ENCODE results near the gene PRR19.
A peak's percentile ranks its signal among the peaks of the same experiment; 100 is the strongest.
"Not testable (repeated sequence)": the region's sequence is repeated elsewhere in the genome, so short reads cannot be mapped to it uniquely, and the experiment has no call there.

The PRR19 gene, protein sequence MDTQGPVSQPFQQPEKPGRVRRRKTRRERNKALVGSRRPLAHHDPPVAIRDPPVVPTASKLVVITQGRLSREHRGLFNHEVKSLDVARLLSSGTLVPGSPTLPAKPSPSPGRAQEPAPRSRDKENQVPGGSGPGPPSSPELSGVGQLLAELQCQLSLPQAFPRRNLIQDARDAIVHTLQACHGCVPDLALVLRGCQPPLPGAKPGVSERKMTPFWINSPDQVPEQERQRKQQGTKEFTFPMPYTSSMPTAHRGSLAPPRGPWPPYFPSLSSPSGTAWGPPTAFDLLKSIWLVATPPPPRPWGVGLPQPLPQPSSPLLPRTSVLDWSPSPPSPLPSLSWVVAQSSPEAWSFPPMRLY

DNA sequence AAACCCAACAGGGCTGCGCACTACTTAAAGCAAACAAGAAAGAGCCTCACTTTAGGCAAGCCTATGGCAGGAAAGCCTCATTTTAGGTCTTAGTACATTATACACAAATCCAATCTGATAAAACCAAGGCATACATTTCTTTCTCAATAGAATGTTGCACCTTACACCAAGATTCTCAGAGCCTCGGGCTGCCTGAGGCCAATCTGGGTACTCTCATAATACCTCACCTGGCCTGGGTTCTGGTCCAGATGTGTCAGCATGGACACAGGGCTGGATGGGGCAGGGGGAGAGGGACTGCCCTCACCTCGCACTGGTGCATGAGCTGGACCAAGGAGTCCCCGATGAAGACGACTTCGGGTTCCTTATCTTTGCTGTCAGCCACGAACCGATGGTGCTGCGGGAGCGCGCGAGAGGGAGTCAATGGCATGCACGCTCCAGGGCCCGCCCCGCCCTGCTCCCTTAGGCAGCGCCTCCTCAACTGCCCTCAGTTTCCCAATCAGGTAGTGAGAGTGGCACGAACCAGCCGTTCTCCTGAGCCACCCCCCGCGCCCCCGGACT lies at the start of gene PRR19:
Gene PRR19 (plus strand): TSS at position 487 of the 558 bp plus-strand sequence. CDS start 7,453 bp downstream, outside the sequence.
- no peak for DNase-seq

GRCh38 chr19:42252365-42253244 lies 49.3 kb upstream of the PRR19 start:
- DNase-seq: no peak

GRCh38 chr19:42253245-42254088 lies 48.5 kb upstream of the PRR19 start:
- DNase-seq: no peak

DNA sequence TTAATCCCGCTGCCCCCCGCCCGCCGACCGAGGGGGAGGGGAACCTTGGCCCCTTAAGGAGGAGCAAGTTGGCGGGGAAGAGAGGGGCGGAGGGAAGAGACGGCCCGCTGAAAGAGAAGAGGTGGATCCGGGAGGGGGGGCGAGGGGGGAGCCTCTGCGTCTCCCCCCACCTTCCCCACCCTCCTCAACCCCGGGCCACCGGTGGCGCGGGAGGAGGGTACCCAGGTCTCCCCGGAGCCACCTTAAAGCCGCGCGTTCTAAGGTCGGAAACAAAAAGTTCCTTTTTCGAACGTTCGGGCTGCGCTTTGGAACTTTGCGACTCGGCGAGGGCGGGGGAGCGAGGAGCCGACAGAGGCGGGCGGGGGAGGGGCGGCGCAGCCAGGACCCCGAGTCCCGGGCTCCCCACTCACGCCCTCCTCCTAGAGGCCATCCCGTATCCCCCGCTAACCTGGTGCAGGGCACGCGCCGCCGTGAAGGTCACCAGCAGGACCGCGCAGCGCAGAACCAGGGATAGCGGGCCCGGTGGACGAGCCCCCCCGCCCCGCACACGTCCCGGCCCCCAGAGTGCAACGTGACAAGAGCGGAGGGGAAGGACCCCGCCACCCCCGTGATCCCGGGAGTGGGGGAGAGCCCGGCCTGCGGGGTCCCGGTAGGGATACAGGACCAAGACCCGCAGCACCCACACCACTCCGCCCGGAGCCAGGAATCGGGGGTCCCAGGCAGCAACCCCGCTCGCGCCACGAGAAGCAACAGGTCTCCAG lies 47.7 kb upstream of the PRR19 start:
- no peak for DNase-seq

GRCh38 chr19:42254850-42255765 lies 46.8 kb upstream of the PRR19 start, which contains the start of gene ERF:
TSS of gene ERF (minus strand) at chr19:42255128. CDS start at chr19:42254999, 129 bp downstream.
- DNase-seq: peak; percentile 70

DNA sequence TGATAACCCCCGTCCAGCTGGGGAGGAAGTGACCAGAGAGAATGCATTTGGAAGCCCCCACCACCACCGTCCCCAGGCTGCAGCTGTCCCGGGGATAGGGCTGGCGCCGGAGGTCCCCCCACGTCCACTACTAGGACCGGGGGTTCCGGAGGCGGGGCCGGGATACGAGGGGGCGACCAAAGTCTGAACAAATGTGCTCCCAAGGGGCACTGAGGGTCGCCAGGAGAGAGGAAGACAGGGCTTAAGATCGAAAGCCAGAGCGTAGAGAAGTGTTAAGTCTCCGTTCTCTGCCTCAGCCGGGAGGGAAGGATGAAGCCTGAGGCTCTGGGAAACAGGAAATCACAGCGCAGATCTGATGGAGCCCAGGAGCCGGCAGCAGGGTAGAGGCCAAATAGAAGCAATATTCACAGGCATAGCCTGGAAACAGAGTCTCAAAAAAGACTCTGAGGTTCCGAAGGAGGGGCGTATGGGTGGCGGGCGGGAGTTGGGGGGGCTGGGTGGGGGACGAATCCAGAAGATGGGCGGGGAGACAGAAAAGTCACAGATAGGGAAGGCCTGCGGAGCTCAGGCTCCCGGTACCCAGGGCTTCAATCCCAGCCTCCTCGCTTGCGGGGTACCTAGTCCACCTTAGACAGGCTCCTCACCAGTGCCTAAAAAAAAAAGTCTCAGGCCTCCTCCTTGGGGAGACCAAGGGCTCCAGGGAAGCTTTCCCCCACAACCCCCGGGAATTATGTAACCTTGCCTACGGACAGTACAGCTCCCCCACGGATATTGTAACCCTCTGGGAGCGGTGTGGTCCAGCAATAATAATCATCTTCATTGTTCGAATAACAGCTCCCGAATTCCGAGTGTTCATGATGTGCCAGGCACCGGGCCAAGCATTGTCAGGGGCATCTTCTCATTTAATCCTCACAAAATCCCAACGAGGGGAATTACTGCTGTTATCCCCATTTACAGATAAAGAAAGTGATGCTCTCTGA lies 45.9 kb upstream of the PRR19 start:
- peak; percentile 43 for DNase-seq

DNA sequence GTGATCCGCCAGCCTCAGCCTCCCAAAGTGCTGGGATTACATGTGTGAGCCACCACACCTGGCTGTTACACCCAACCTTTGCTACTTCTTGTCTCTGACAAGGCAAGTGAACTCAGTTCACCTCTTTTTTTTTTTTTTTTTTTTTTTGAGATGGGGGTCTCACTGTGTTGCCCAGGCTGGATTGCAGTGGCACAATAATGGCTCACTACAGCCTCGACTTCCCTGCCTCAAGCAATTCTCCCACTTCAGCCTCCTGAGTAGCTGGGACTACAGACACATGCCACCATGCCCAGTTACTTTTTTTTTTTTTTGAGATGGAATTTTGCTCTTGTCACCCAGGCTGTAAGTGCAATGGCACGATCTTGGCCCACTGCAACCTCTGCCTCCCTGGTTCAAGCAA lies 44.1 kb upstream of the PRR19 start:
- not testable (repeated sequence) for DNase-seq

GRCh38 chr19:42261763-42262162 lies 40.2 kb upstream of the PRR19 start:
- no peak for DNase-seq

- DNase-seq: not testable (repeated sequence)
Measured at GRCh38 chr19:42266105-42266504, 35.8 kb upstream of the PRR19 start.

DNA sequence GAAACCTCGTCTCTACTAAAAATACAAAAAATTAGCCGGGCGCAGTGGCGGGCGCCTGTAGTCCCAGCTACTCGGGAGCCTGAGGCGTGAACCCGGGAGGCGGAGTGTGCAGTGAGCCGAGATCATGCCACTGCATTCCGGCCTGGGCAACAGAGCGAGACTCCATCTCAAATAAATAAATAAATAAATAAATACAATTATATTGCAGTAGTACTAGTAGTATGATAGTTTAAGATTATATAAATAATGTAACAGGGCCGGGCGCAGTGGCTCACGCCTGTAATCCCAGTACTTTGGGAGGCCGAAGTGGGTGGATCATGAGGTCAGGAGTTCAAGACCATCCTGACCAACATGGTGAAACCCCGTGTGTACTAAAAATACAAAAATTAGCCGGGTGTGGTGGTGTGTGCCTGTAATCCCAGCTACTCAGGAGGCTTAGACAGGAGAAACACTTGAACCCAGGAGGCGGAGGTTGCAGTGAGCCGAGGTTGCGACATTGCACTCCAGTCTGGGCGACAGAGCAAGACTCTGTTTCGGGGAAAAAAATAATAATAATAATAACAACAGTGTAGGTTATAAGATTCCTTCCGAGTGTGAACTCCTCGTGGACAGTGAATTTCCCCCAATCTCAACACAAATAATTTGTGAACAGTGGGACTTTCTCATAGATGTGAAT lies 34.9 kb upstream of the PRR19 start:
- DNase-seq: not testable (repeated sequence)

DNA sequence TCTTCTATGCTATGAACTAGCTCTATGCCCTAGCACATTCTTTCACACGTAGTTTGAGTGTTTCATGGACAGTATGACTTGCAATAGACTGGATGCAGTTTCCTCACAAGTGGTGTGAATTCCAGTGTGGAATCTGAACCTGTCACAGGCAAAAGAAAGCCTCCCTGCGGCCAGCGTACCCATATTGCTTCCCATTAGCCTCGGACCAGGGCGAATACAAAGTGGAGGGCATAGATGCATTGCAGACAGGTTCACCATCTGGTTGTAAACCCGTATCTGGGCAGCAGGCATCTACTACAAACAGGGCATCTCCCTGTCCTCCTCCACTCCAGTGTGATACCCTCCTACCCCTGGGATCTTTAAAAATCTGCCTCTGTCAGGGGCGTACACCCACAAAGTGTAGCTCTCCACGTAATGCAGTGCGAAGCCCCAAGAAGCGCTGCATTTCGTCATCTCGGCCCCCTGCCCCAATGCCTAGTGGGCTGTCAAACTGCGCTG lies 34.2 kb upstream of the PRR19 start:
- no peak for DNase-seq

DNA sequence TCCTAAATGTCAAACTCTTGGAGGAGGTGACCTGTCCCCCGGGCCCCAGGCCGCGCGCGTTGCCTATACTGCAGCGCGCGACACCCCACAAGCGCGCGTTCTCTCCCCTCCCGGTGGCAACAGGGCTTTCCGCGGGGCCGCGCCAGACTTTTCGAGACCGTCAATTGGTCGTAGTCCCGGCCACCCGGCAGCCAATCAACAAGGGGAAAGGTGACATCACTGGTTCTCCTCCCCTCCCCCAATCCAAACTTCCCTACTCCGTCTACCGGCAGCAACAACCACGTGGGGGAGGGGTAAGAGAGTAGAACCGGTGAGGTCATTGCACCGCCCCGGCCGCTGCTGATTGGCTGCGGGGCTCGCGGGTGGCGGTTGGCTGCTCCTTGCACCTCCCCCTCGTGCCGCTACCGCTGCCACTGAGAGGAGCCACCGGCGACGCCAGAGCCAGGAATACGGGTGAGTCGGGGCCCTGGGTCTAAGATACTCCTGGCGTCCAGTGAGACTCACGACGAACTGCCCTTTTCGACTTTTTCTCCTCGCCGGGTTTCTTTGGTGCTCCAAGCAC lies 33.7 kb upstream of the PRR19 start:
- DNase-seq: peak; percentile 99

DNA sequence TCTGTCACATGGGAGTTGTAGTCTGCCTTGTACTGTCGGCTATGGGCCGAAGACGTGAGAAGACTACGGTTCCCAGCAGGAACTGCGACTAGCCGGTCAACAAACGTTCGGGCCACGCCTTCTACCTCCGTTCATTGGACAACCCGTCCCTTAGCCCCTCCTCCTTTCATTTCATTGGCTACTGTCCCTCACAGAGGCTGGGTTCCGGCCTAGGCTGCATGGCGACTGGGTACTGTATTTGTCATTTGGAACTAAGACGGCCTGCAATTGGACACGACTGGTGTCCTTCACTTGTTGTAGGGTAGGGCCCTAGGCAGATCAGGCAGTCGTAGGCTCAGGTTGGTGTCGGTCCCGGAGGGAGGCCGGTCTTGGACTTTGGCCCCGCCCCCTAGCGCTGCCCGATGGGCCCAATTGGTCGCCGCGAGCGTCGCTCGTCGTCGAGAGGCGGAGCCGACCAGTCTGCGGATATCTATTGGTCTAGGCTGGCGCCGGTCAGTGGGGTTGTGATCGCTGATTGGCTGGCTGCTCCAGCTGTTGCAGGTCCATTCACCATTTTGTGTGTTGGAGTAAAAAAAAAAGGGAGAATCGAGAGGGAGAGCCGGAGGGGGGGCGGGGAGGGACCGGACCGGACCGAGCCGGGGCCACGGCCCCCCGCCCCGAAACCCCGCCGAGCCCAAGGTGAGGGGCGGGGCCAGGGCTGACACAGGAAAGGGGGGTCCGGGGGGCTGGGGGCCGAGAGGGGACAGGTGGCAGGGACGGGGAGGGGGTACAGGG lies 33.0 kb upstream of the PRR19 start, which contains the start of gene CIC:
Gene CIC (plus strand): TSS at position 549 of the 774 bp plus-strand sequence. CDS start 2,532 bp downstream, outside the sequence.
- peak; percentile 100 for DNase-seq

- no peak for DNase-seq
Measured at GRCh38 chr19:42269478-42270345, 32.2 kb upstream of the PRR19 start.

GRCh38 chr19:42270346-42271044 lies 31.4 kb upstream of the PRR19 start:
- no peak for DNase-seq

DNA sequence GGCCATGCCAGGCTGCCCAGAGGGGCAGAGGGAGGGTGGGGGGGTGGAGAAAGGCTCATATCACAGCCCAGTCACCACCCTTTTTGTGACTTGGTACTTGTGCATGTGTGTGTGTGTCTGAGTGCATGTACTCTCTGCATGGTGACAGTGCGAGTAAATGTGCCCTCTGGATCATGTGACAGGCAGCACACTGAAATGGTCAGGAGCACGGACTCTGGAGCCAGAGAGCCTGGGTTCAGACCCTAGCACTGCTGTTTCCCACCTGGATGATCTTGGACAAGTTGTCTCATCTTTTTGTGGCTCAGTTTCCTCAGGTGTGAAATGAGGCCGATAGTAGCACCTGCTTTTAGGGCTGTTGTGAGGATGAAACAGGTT lies 30.9 kb upstream of the PRR19 start:
- DNase-seq: no peak
